Glomerular endothelial cell (primary cell): Measurements from ENCODE around the gene PTPRN2. TPM values are rescaled to one million over a fixed set of nuclear protein-coding genes. Genes with fewer than 3 reads are reported as not detected.
"Not testable (repeated sequence)": the region's sequence is repeated elsewhere in the genome, so short reads cannot be mapped to it uniquely, and the experiment has no call there.

Experiments used
- DNase-seq: peaks from one replicate; pipeline ENCODE4 v3.0.0-alpha.2; 2011; ENCODE audit warnings: low read depth, low spot score; ENCODE audit errors: extremely low read depth
- total RNA-seq: library from RNA; depleted of rRNA; stranded (reverse); fragments of >200 nt; gene quantifications from 2 replicates; pipeline ENCODE4 v1.2.3, GENCODE V29; 2015

PTPRN2 gene
- total RNA-seq, 1 donor from 2014 or later: 10.0 TPM

DNA sequence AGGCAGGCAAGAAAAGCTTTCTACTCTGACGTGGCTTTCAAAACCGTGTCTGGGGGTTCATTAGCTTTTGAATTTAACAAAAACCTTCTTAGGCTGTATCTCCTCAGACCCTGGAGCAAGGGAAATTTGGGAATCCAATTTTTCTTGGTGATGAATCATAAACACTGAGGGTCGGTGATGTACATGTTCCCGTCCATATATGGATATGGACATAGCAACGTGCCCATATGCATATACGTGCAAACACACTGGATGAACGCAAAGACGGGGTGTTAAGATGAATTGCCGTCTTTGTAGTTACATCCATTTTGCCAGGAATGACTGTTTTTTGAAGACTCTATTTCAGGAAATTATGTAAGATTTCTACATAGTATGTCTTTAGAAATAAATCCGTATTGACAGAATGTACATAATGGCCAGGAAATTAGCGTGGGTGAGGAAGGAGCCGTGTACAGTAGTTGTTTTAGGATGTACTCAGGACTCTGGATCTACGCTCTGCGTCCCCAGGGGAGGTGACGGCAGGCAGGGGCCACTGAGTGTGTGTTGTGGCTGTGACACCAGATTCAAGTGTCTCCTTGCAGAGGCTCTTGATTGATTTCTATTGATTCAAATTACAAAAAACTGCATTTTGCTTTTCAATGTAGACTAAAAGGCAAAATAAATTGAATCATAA is 1012.6 kb downstream of the PTPRN2 start:
- no peak for DNase-seq

GRCh38 chr7:157574120-157574825 is 1013.4 kb downstream of the PTPRN2 start:
- no peak for DNase-seq

GRCh38 chr7:157573244-157573643 is 1014.4 kb downstream of the PTPRN2 start:
- no peak for DNase-seq

DNA sequence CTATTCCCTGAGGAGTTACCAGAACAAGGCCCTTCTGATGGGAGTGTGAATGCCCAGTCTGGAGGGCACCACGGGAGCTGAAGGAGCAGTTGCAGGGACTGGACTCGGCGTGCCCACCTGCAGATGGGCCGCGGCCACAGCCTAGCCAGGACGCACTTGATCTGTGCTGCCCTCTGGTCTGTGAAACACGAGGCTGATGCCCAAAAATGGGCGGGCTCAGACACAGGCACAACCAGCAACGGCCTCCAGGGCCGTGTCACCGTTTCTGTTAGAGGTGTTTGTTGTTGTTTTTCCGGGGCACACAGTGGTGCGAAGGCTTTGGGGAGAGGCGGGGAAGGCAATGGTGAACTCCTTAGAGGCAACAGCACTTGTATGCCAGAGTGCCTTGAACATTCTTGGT is 1015.0 kb downstream of the PTPRN2 start:
- no peak for DNase-seq

DNA sequence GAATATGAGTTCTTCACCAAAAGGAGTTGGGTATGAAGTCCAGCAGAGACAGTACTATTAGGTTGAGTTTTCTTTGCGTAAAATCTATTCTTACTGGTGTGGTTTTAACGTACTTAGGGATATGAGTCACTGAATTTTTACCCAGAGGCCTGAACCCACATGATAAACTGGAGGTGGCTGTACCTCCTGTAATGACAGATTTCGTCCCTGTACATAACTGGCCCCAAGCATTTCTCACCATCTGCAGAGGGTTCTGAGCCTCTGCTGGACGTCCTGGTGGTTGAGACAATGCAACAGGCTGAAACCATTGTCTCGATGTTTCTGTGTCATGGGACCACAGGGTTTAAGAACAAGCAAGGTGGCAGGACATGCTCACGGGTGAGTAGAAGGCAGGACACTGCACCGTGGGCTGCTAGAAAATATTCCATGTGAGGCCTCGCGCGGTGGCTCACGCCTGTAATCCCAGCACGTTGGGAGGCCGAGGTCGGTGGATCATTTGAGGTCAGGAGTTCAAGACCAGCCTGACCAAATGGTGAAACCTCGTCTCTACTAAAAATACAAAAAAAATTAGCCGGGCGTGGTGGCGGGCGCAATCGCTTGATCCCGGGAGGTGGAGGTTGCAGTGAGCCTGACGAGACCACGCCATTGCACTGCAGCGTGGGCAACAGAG is 1017.0 kb downstream of the PTPRN2 start:
- DNase-seq: no peak

DNA sequence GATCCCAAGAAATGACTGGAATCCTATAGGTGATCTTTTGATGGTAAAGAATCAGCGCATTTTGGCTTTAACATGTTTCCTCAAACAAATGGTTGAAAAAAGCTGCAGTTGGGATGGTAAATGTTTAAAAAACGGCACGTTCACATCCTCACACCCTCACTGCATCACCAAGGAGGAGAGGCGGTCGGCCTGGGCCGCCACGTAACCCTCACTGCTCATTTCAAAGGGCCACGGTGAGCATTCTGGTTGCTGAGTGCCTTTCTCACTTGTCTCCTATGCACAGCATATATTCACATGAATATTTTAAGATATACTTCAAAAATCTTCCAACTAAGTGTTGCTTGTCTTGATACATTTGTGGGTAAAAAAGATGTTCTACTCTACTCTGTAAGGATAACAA is 1017.7 kb downstream of the PTPRN2 start:
- no peak for DNase-seq

GRCh38 chr7:157568770-157569584 is 1018.6 kb downstream of the PTPRN2 start:
- DNase-seq: no peak

- no peak for DNase-seq
These were observed 1019.4 kb downstream of the PTPRN2 start for GRCh38 chr7:157568106-157568769.

DNA sequence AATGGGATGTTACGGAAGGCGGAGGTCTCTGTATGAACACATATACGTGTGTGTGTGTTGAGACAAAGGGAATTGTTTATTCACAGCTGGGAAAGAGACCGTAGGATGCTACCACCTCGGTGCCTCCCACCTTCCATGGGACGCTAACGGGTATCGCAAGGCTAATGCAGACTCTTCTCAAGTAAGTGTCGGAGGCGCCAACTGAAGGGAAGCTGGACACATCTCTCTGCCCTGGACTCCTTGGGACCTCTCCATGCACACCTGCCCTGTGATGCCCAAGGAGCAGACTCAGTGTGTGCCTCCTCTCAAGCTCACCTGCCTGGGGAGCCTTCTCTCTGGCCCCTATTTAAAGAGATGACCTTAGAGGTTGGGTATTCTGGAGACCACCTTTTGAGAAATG is 1020.0 kb downstream of the PTPRN2 start:
- DNase-seq: no peak

DNA sequence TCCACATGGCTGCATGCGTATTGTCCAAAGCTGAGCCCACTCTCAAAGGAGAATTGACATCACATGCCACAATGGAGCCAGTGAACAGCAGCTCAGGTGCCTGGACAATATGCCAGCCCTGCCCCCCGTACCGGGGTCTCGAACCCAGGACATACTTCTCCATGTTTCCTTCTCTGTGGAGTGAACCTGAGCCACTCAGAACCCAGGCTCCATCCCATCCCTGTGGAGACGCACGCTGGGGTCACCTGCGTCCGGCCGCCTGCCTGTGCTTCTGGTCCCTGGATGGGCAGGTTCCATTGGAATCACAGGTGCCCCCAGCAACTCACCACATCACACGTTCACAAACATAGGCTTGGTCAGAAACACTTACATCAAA is 1021.0 kb downstream of the PTPRN2 start:
- DNase-seq: no peak

DNA sequence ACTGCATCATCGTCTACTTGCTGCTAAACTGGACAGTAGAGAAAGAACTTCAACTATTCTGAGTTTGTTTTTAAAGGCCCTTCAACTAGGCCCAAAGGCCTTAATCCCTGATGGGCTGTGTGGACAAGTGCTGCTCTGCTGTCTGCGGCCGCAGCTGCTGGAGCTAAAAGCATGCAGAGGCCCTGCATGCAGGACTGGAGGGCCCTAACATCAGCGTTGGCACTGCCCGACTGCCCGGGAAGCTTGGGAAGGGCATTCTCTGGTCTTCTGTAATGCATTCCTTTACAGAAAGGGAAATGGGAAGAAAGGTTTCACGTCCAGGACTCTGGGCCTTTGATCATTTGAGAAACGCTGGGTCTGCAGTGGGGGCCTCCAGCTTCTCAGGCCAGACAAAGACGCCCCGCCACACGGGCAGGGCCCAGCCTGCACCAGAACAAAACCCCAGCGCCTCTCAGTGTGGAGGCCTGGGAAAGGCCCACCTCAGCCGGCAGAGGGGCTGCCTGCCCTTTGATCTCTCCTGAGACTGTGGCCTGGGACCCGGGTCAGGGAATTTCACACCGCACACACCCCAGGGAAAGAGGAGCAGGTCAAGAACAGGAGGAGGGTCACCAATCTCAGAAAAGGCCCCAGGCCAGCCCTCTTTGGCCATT is 1021.5 kb downstream of the PTPRN2 start:
- DNase-seq: no peak

DNA sequence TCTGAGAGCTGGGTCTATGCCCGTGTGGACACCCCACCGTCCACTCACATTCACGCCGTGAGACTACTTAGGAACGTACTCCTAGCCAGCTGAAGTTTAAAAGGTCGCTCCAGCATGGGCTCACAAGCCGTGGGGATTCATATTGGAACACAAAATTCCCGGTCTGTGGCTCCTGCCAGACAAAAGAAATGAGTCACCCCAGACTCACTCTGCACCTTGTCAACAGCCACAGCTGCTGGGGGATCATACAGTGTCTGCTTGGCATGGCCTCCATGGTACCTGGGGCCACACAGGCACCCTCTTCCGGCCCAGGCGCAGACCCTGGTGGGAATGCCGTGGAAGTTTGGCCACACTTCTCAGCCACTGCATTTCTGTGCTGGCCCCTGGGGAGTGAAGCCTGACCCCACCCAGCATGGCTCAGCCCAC is 1022.4 kb downstream of the PTPRN2 start:
- peak; percentile 34 for DNase-seq

DNA sequence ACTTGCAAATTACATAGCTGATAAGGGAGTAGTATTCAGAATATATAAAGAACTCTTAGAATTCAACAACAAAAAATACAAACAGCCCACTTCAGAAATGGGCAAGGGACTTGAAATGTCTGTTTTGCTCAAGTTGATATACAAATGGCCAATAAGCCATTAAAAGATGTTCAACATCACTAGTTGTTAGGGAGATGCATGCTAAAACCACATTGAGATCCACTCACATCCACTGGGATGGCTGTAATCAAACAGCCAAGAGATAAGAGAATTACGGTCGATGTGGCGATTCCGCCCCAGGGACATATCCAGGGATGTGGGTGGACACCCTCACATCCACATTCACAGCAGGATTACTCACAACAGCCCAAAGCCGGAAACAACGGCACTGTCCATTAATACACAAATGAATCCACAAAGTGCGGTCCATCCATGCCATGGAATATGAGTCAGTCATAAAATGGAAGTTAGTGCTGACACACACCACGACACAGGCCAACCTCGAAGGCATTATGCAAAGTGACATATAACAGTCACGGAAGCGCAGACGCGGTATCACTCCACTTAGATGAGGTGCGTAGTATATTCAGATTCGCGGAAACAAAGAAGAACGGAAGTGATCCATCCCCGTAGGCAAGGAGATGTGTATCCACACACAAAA is 1023.0 kb downstream of the PTPRN2 start:
- DNase-seq: peak; percentile 51

GRCh38 chr7:157563467-157564135 is 1024.0 kb downstream of the PTPRN2 start:
- DNase-seq: not testable (repeated sequence)

DNA sequence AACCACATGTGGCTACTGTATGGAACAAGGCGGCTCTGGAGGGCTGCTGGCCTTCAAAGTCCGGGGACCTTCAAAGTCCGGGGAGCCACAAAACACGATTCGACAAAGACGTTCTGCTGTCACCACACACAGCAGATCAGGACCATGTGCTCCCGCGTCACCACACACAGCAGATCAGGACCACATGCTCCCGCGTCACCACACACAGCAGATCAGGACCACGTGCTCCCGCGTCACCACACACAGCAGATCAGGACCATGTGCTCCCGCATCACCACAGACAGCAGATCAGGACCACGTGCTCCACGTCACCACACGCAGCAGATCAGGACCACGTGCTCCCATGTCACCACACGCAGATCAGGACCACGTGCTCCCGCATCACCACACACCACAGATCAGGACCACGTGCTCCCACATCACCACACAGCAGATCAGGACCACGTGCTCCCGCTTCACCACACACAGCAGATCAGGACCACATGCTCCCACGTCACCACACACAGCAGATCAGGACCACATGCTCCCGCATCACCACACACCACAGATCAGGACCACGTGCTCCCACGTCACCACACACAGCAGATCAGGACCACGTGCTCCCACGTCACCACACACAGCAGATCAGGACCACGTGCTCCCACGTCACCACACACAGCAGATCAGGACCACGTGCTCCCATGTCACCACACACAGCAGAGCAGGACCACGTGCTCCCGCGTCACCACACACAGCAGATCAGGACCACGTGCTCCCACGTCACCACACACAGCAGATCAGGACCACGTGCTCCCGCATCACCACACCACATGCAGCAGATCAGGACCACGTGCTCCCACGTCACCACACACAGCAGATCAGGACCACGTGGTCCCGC is 1024.9 kb downstream of the PTPRN2 start:
- not testable (repeated sequence) for DNase-seq

- DNase-seq: no peak
These were observed 1025.7 kb downstream of the PTPRN2 start for GRCh38 chr7:157561816-157562410.

DNA sequence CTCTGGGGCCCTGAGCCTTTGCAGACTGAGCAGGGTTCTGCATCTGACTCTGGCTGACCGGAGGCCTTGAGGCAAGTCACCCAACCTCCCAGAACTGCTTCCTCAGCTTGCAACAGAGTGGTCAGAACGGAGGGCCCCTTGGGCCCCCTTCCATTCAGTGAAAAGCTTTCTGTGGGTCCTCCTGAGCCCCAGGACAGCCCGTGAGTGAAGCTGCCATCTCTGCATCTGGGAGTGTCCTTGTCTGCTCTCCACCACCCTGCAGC is 1026.2 kb downstream of the PTPRN2 start:
- no peak for DNase-seq
